GM19099 (cell line): Measurements from ENCODE around the gene MAN2A2.

Experiments
- POLR2A ChIP-seq: IDR thresholded peaks from 3 replicates; pipeline ENCODE4 v1.6.1; 2011; ENCODE audit warnings: low read depth; ENCODE audit not compliant: insufficient read length; ENCODE audit errors: extremely low read depth

The MAN2A2 gene

GRCh38 chr15:90934949-90935751, 32.0 kb downstream of the MAN2A2 start, which contains the start of gene UNC45A:
TSS of gene UNC45A (plus strand) at chr15:90935285. CDS start at chr15:90935325, 40 bp downstream.
- peak; percentile 55 for TF ChIP-seq POLR2A

- TF ChIP-seq POLR2A, result no peak
These were observed 33.7 kb downstream of the MAN2A2 start for GRCh38 chr15:90936823-90937222.

GRCh38 chr15:90938261-90938660, 35.2 kb downstream of the MAN2A2 start:
- no peak for TF ChIP-seq POLR2A

- TF ChIP-seq POLR2A, result no peak
These were observed 36.7 kb downstream of the MAN2A2 start for GRCh38 chr15:90939756-90940155.

GRCh38 chr15:90941038-90941437, 37.9 kb downstream of the MAN2A2 start:
- TF ChIP-seq POLR2A, result no peak

GRCh38 chr15:90942354-90943120, 39.4 kb downstream of the MAN2A2 start:
- no peak for TF ChIP-seq POLR2A

GRCh38 chr15:90945091-90945490, 42.0 kb downstream of the MAN2A2 start:
- TF ChIP-seq POLR2A, result no peak

- no peak for TF ChIP-seq POLR2A
These were observed 43.4 kb downstream of the MAN2A2 start for GRCh38 chr15:90946538-90946937.

- TF ChIP-seq POLR2A, result no peak
These were observed 44.0 kb downstream of the MAN2A2 start for GRCh38 chr15:90946941-90947576.

- TF ChIP-seq POLR2A, result no peak
These were observed 44.7 kb downstream of the MAN2A2 start for GRCh38 chr15:90947577-90948357.

GRCh38 chr15:90948506-90948905, 45.4 kb downstream of the MAN2A2 start:
- TF ChIP-seq POLR2A, result no peak

- no peak for TF ChIP-seq POLR2A
These were observed 47.0 kb downstream of the MAN2A2 start for GRCh38 chr15:90949979-90950675.

- TF ChIP-seq POLR2A, result no peak
These were observed 47.6 kb downstream of the MAN2A2 start for GRCh38 chr15:90950676-90951075.
